Mucosa of descending colon (tissue), 3 donors: ENCODE results near the gene LGALS14. TPM values are rescaled to one million over a fixed set of nuclear protein-coding genes. Genes with fewer than 3 reads are reported as not detected.

Experiments used
- ATAC-seq: fragments of 200-7000 bp; cut with Tn5 transposase; one replicate; pipeline ENCODE4 v1.9.1; 2020; ENCODE audit warnings: mild to moderate bottlenecking, moderate library complexity
- DNase-seq, 3 donors: peaks; one replicate each; pipeline ENCODE4 v3.0.0-alpha.2; 2020
- H3K36me3 ChIP-seq: fragments of 200-600 bp; one replicate; pipeline ENCODE4 v1.8.0; 2021; ENCODE audit warnings: low read depth, mild to moderate bottlenecking
- H3K4me1 ChIP-seq: fragments of 200-600 bp; one replicate; pipeline ENCODE4 v1.8.0; 2021; ENCODE audit warnings: low read depth, mild to moderate bottlenecking
- H3K4me3 ChIP-seq: fragments of 200-600 bp; one replicate; pipeline ENCODE4 v1.8.0; 2021; ENCODE audit warnings: mild to moderate bottlenecking
- H3K9me3 ChIP-seq: fragments of 200-600 bp; one replicate; pipeline ENCODE4 v1.8.0; 2021; ENCODE audit warnings: mild to moderate bottlenecking
- CTCF ChIP-seq: fragments of 200-600 bp; IDR thresholded peaks from one replicate; pipeline ENCODE4 v1.8.0; 2022; ENCODE audit warnings: antibody characterized with exemption, mild to moderate bottlenecking
- intact Hi-C, 2 donors: fragments of 100-400 bp; cut with DNase I in 1 of 2; cut with micrococcal nuclease in 1 of 2; formaldehyde crosslinking; loops; one replicate each; pipeline versions ENCODE4 v1.11.0 to v1.11.1; 2022; cut with DNase I, micrococcal nuclease
- total RNA-seq, 3 donors: library from RNA; stranded (reverse); fragmentation: NEBNext Ultra II Directional in 2 of 3; extraction: Animal tissue kit (Norgen Biotek cat#: 25700) in 2 of 3; gene quantifications; one replicate each; pipeline versions ENCODE4 v1.2.1 to v1.2.4, GENCODE V29; 2021 to 2023
- donor health status: DM: no; HTN: no; CAD: no; lungs with moderate emphysema.
- donor health status: DM: no; HTN: no; CAD: no.
- donor health status: DM: no; HTN: yes; CAD: no.

Gene LGALS14
- total RNA-seq, 3 donors from 2014 or later: not detected

- TF ChIP-seq CTCF: no peak
- no peaks in the 10 kb centered on the region for H3K9me3 ChIP-seq
- H3K4me3 ChIP-seq: no peak overlapping the region
- DNase-seq: no peak
- H3K36me3 ChIP-seq: no peaks in the 10 kb centered on the region
- intact Hi-C loops: no loop called here
- no peaks in the 10 kb centered on the region for H3K4me1 ChIP-seq
- ATAC-seq: no peak
Observed at GRCh38 chr19:39752390-39752789, 48.1 kb downstream of the LGALS14 start.

GRCh38 chr19:39752795-39753194 is 48.5 kb downstream of the LGALS14 start:
- no peak for ATAC-seq
- H3K9me3 ChIP-seq: no peaks in the 10 kb centered on the region
- no peaks in the 10 kb centered on the region for H3K4me1 ChIP-seq
- no peak for DNase-seq
- intact Hi-C loops: no loop called here
- no peaks in the 10 kb centered on the region for H3K36me3 ChIP-seq
- H3K4me3 ChIP-seq: no peak overlapping the region
- no peak for TF ChIP-seq CTCF

GRCh38 chr19:39754544-39754943 is 50.3 kb downstream of the LGALS14 start:
- no peaks in the 10 kb centered on the region for H3K9me3 ChIP-seq
- DNase-seq (no peak), ATAC-seq (no peak)
- no peak for TF ChIP-seq CTCF
- no peaks in the 10 kb centered on the region for H3K36me3 ChIP-seq
- intact Hi-C loops: no loop called here
- H3K4me1 ChIP-seq: no peaks in the 10 kb centered on the region
- H3K4me3 ChIP-seq: no peak overlapping the region

- intact Hi-C loops: no loop called here
- Histone ChIP-seq H3K4me1 (no peaks in the 10 kb centered on the region), H3K4me3 (no peak overlapping the region), H3K36me3 (no peaks in the 10 kb centered on the region), H3K9me3 (no peaks in the 10 kb centered on the region)
- no peak for DNase-seq
- TF ChIP-seq CTCF: no peak
- ATAC-seq: no peak
Observed at GRCh38 chr19:39754971-39755370, 50.7 kb downstream of the LGALS14 start.

Other genes starting within 250 kb of the LGALS14 start
- 10 to 100 TPM; 52.6 to 57.9 (median 57.7) TPM for gene TIMM50, start 223.6 kb upstream of the LGALS14 start, total RNA-seq
- gene DLL3, start 205.5 kb upstream of the LGALS14 start, total RNA-seq: not detected
- not detected for gene SELENOV, start 189.3 kb upstream of the LGALS14 start, total RNA-seq
- gene EID2B, start 171.6 kb upstream of the LGALS14 start, total RNA-seq: 1 to 10 TPM in 1 of 3 donors, under 1 TPM in 2; 0.20 to 4.2 (median 0.72) TPM
- gene EID2, start 164.3 kb upstream of the LGALS14 start, total RNA-seq: 10 to 100 TPM in 1 of 3 donors, 1 to 10 TPM in 2; 7.0 to 14.7 (median 9.6) TPM
- gene LGALS13, start 102.0 kb upstream of the LGALS14 start, total RNA-seq: not detected
- not detected for gene LGALS16, start 48.6 kb upstream of the LGALS14 start, total RNA-seq
- gene CLC, start 33.5 kb downstream of the LGALS14 start, total RNA-seq: 1 to 10 TPM in 1 of 3 donors, not detected in 2; 1.2 TPM
- not detected for gene LEUTX, start 74.4 kb downstream of the LGALS14 start, total RNA-seq
- gene DYRK1B, start 129.7 kb downstream of the LGALS14 start, total RNA-seq: 10 to 100 TPM; 14.5 to 27.2 (median 23.7) TPM
- 100 to 1,000 TPM; 126 to 200 (median 155) TPM for gene FBL, start 141.9 kb downstream of the LGALS14 start, total RNA-seq
- gene FCGBP, start 230.2 kb downstream of the LGALS14 start, total RNA-seq: 1,000 to 10,000 TPM; 1,609 to 4,808 (median 4,422) TPM